Measurements from ENCODE around the gene MUC5AC. TPM values are rescaled to one million over a fixed set of nuclear protein-coding genes. Genes with fewer than 3 reads are reported as not detected.

MUC5AC gene
- polyA plus RNA-seq, 1 donor from 2014 or later, result not detected

DNA sequence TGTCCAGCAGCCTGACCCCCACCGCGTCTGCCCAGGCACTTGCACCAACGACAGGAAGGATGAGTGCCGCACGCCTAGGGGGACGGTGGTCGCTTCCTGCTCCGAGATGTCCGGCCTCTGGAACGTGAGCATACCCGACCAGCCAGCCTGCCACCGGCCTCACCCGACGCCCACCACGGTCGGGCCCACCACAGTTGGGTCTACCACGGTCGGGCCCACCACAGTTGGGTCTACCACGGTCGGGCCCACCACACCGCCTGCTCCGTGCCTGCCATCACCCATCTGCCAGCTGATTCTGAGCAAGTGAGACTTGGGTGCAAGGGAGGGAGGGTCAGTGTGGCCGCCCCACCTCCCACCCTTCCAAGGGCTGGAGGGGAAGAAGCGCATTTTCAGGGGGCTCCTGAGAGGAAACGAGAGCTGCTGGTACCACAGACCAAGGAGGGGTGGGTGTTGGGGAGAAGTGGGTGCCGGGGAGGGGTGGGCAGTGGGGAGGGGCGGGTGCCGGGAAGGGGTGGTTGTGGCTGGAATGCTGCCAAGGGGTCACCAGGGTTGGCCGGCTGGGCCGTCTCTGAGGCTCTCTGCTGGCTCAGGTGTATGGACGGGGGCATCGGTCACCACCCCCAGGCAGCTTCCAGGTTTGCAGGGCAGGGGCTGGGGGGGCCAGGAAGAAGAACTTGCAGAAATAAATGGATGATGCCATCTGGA, 37.4 kb downstream of the MUC5AC start:
- Histone ChIP-seq H3K9me3 (ENCODE audit: low read length) (no peaks in the 10 kb centered on the region), H3K9me2 (ENCODE audit: insufficient read depth, low read length) (no peaks in the 10 kb centered on the region), H3K9ac (ENCODE audit: low read length) (no peak overlapping the region), H3K4me3 (ENCODE audit: low read length) (no peak overlapping the region), H3F3A (ENCODE audit: insufficient read depth, low read length, poor library complexity, severe bottlenecking) (no peaks in the 10 kb centered on the region), H3K27me3 (ENCODE audit: insufficient read depth, low read depth, low read length) (no peaks in the 10 kb centered on the region), H3K27ac (ENCODE audit: low read length) (no peak overlapping the region), H4K20me1 (ENCODE audit: insufficient read depth) (no peaks in the 10 kb centered on the region), H3K36me3 (ENCODE audit: insufficient read depth, low read length) (no peaks in the 10 kb centered on the region), H3K4me2 (ENCODE audit: low read length) (no peak overlapping the region), H2AFZ (ENCODE audit: low read depth, low read length) (no peak overlapping the region), H3K79me2 (replicated peaks; ENCODE audit: insufficient read depth, low read length) (no peaks in the 10 kb centered on the region)
- no peak for TF ChIP-seq POLR2AphosphoS5 (IDR thresholded peaks at IDR 0.05)
- TF ChIP-seq EZH2 (IDR thresholded peaks at IDR 0.05; ENCODE audit: borderline replicate concordance, insufficient read depth, low read length, poor library complexity, severe bottlenecking), result no peak
- no peak for TF ChIP-seq RAD21 (conservative IDR thresholded peaks at IDR 0.05)
- TF ChIP-seq SMC3 (conservative IDR thresholded peaks at IDR 0.05; ENCODE audit: poor library complexity), result no peak
- TF ChIP-seq EP300 (conservative IDR thresholded peaks at IDR 0.05; ENCODE audit: poor library complexity, severe bottlenecking), result no peak
- TF ChIP-seq, protein P1, sequence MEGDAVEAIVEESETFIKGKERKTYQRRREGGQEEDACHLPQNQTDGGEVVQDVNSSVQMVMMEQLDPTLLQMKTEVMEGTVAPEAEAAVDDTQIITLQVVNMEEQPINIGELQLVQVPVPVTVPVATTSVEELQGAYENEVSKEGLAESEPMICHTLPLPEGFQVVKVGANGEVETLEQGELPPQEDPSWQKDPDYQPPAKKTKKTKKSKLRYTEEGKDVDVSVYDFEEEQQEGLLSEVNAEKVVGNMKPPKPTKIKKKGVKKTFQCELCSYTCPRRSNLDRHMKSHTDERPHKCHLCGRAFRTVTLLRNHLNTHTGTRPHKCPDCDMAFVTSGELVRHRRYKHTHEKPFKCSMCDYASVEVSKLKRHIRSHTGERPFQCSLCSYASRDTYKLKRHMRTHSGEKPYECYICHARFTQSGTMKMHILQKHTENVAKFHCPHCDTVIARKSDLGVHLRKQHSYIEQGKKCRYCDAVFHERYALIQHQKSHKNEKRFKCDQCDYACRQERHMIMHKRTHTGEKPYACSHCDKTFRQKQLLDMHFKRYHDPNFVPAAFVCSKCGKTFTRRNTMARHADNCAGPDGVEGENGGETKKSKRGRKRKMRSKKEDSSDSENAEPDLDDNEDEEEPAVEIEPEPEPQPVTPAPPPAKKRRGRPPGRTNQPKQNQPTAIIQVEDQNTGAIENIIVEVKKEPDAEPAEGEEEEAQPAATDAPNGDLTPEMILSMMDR (IDR thresholded peaks at IDR 0.05; ENCODE audit: poor library complexity, severe bottlenecking), result no peak
- TF ChIP-seq, protein P2, sequence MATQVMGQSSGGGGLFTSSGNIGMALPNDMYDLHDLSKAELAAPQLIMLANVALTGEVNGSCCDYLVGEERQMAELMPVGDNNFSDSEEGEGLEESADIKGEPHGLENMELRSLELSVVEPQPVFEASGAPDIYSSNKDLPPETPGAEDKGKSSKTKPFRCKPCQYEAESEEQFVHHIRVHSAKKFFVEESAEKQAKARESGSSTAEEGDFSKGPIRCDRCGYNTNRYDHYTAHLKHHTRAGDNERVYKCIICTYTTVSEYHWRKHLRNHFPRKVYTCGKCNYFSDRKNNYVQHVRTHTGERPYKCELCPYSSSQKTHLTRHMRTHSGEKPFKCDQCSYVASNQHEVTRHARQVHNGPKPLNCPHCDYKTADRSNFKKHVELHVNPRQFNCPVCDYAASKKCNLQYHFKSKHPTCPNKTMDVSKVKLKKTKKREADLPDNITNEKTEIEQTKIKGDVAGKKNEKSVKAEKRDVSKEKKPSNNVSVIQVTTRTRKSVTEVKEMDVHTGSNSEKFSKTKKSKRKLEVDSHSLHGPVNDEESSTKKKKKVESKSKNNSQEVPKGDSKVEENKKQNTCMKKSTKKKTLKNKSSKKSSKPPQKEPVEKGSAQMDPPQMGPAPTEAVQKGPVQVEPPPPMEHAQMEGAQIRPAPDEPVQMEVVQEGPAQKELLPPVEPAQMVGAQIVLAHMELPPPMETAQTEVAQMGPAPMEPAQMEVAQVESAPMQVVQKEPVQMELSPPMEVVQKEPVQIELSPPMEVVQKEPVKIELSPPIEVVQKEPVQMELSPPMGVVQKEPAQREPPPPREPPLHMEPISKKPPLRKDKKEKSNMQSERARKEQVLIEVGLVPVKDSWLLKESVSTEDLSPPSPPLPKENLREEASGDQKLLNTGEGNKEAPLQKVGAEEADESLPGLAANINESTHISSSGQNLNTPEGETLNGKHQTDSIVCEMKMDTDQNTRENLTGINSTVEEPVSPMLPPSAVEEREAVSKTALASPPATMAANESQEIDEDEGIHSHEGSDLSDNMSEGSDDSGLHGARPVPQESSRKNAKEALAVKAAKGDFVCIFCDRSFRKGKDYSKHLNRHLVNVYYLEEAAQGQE (IDR thresholded peaks at IDR 0.05; ENCODE audit: borderline replicate concordance), result no peak
- TF ChIP-seq TAF1 (IDR thresholded peaks at IDR 0.05; ENCODE audit: low read depth), result no peak
- no peak for TF ChIP-seq MXI1 (conservative IDR thresholded peaks at IDR 0.05; ENCODE audit: poor library complexity, severe bottlenecking)

DNA sequence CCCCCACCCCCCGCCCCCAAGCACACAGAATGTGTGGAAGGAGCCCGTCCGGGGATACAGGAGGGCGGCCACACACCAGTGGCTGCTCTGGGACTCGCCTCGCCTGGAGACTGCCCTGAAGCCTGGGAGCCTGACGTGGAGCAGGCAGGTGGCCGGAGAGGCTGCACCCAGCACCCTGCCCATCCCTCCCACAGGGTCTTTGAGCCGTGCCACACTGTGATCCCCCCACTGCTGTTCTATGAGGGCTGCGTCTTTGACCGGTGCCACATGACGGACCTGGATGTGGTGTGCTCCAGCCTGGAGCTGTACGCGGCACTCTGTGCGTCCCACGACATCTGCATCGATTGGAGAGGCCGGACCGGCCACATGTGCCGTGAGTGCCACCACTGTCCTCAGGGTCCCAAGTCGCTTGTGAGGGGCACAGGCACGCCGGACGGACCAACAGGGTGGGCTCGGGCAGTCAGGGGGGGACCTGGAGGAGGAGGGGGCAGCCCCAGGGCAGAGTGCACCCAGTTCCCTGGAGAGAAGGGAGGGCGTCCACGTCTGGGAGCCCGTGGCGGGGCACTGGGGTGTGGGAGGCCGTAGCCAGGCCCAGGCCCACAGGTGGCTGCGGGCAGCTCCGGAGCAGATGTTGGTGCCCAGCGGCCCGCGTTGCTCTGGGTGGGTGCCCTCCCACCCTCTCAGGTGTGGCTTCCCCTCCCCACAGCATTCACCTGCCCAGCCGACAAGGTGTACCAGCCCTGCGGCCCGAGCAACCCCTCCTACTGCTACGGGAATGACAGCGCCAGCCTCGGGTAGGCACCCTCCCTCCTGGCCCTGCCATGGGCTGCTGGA, 38.1 kb downstream of the MUC5AC start:
- Histone ChIP-seq H3K9ac (ENCODE audit: low read length) (no peak overlapping the region), H3K27ac (ENCODE audit: low read length) (no peak overlapping the region), H3K4me2 (ENCODE audit: low read length) (no peak overlapping the region), H3K9me3 (ENCODE audit: low read length) (no peaks in the 10 kb centered on the region), H3K79me2 (replicated peaks; ENCODE audit: insufficient read depth, low read length) (no peaks in the 10 kb centered on the region), H3F3A (ENCODE audit: insufficient read depth, low read length, poor library complexity, severe bottlenecking) (no peaks in the 10 kb centered on the region), H4K20me1 (ENCODE audit: insufficient read depth) (no peaks in the 10 kb centered on the region), H3K9me2 (ENCODE audit: insufficient read depth, low read length) (no peaks in the 10 kb centered on the region), H2AFZ (ENCODE audit: low read depth, low read length) (no peak overlapping the region), H3K36me3 (ENCODE audit: insufficient read depth, low read length) (no peaks in the 10 kb centered on the region), H3K27me3 (ENCODE audit: insufficient read depth, low read depth, low read length) (no peaks in the 10 kb centered on the region), H3K4me3 (ENCODE audit: low read length) (no peak overlapping the region)
- no peak for TF ChIP-seq EP300 (conservative IDR thresholded peaks at IDR 0.05; ENCODE audit: poor library complexity, severe bottlenecking)
- TF ChIP-seq, protein P1 (IDR thresholded peaks at IDR 0.05; ENCODE audit: poor library complexity, severe bottlenecking), result no peak
- TF ChIP-seq EZH2 (IDR thresholded peaks at IDR 0.05; ENCODE audit: borderline replicate concordance, insufficient read depth, low read length, poor library complexity, severe bottlenecking), result no peak
- TF ChIP-seq RAD21 (conservative IDR thresholded peaks at IDR 0.05), result no peak
- TF ChIP-seq MXI1 (conservative IDR thresholded peaks at IDR 0.05; ENCODE audit: poor library complexity, severe bottlenecking), result no peak
- TF ChIP-seq POLR2AphosphoS5 (IDR thresholded peaks at IDR 0.05), result no peak
- no peak for TF ChIP-seq SMC3 (conservative IDR thresholded peaks at IDR 0.05; ENCODE audit: poor library complexity)
- TF ChIP-seq TAF1 (IDR thresholded peaks at IDR 0.05; ENCODE audit: low read depth), result no peak
- TF ChIP-seq, protein P2 (IDR thresholded peaks at IDR 0.05; ENCODE audit: borderline replicate concordance), result no peak
